Measurements from ENCODE around the gene FMN1.

Gene FMN1

GRCh38 chr15:32837935-32838334 is 356.6 kb downstream of the FMN1 start:
- in situ Hi-C loops (cut with MboI; ENCODE audit: low sequenced_read_pairs, unreplicated experiment): no loop called here
- TF ChIP-seq CTCF (IDR thresholded peaks at IDR 0.05; ENCODE audit: borderline replicate concordance, control extremely low read depth, extremely low read depth, insufficient read depth, missing control alignments): no peak
- DNase-seq (ENCODE audit: low spot score): no peak

DNA sequence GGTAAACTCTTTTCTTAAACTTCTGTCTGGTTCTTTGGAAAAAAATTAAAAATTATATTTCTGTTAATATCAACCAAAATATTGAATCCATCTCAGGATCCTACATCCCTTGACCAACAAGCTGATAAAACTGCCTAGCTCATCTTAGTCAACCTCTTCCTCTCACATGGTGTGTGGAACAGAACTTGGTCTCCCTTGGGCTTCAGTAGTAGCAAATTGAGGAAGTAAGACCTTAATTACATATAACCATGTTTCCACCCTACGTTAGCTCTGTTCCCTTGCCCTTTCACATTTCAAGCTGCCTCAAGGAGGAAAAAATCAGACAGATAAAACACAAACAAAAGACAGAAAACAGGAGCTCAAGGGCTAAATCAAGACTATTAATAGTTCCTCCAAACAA is 360.4 kb downstream of the FMN1 start:
- peak; percentile 38 for DNase-seq (ENCODE audit: low spot score)
- in situ Hi-C loops (cut with MboI; ENCODE audit: low sequenced_read_pairs, unreplicated experiment): no loop called here
- no peak for TF ChIP-seq CTCF (IDR thresholded peaks at IDR 0.05; ENCODE audit: borderline replicate concordance, control extremely low read depth, extremely low read depth, insufficient read depth, missing control alignments)

DNA sequence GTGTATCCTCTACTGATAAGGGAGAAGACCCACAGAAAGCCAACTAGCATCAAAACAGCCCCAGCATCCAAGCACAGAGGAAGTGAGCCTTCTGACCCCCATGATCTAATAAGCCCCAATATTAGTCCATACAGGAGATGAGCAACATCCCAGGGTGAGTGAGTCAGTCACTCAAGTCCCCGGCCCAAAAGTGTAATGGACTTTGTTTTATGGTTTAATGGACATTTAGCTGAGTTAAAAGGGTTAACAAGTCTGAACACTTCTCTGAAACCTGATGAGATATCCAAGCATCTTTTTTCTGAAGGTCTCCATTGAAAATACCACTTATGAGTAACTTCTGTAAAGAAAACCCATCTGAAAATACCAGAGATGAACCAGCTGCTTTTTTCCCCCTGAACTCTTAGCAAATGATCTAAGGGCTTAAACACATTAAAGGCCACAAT is 361.1 kb downstream of the FMN1 start:
- no peak for DNase-seq (ENCODE audit: low spot score)
- in situ Hi-C loops (cut with MboI; ENCODE audit: low sequenced_read_pairs, unreplicated experiment): no loop called here
- no peak for TF ChIP-seq CTCF (IDR thresholded peaks at IDR 0.05; ENCODE audit: borderline replicate concordance, control extremely low read depth, extremely low read depth, insufficient read depth, missing control alignments)

GRCh38 chr15:32831485-32831884 is 363.0 kb downstream of the FMN1 start:
- TF ChIP-seq CTCF (IDR thresholded peaks at IDR 0.05; ENCODE audit: borderline replicate concordance, control extremely low read depth, extremely low read depth, insufficient read depth, missing control alignments): no peak
- in situ Hi-C loops (cut with MboI; ENCODE audit: low sequenced_read_pairs, unreplicated experiment): no loop called here
- no peak for DNase-seq (ENCODE audit: low spot score)

- in situ Hi-C loops (cut with MboI; ENCODE audit: low sequenced_read_pairs, unreplicated experiment): no loop called here
- no peak for DNase-seq (ENCODE audit: low spot score)
- no peak for TF ChIP-seq CTCF (IDR thresholded peaks at IDR 0.05; ENCODE audit: borderline replicate concordance, control extremely low read depth, extremely low read depth, insufficient read depth, missing control alignments)
Measured at GRCh38 chr15:32830241-32830640, 364.3 kb downstream of the FMN1 start.

GRCh38 chr15:32829436-32829835 is 365.1 kb downstream of the FMN1 start:
- in situ Hi-C loops (cut with MboI; ENCODE audit: low sequenced_read_pairs, unreplicated experiment): no loop called here
- no peak for DNase-seq (ENCODE audit: low spot score)
- no peak for TF ChIP-seq CTCF (IDR thresholded peaks at IDR 0.05; ENCODE audit: borderline replicate concordance, control extremely low read depth, extremely low read depth, insufficient read depth, missing control alignments)
